B cell (primary cell): ENCODE results near the gene FAM20C.

Source experiments
- CTCF ChIP-seq: fragments of 200-600 bp; IDR thresholded peaks from one replicate; pipeline ENCODE4 v1.8.0; 2022; ENCODE audit warnings: antibody characterized with exemption, mild to moderate bottlenecking
- EZH2 ChIP-seq: IDR thresholded peaks from 2 replicates; pipeline ENCODE4 v1.6.1; 2012; ENCODE audit warnings: borderline replicate concordance, low read depth, mild to moderate bottlenecking, moderate library complexity, low read length; ENCODE audit not compliant: insufficient read depth, poor library complexity, severe bottlenecking

GRCh38 chr7:218316-218715 lies 25.9 kb downstream of the FAM20C start:
- TF ChIP-seq CTCF (no peak), EZH2 (no peak)
